Activated CD8-positive, alpha-beta memory T cell treated with anti-CD3 and anti-CD28 coated beads, Interleukin-2, amount 10 ng/mL, durations not matched to agents 7 days and 5 days (primary cell): ENCODE measurements around the gene SLC44A5. TPM values are rescaled to one million over a fixed set of nuclear protein-coding genes. Genes with fewer than 3 reads are reported as not detected.

Experiments
- ATAC-seq: fragments of 150-1000 bp; cut with Tn5 transposase; one replicate; pipeline ENCODE4 v1.10.0; 2021; ENCODE audit warnings: moderate library complexity
- CTCF ChIA-PET: fragments of 350-600 bp; sonication (Branson Sonifier 250); formaldehyde crosslinking; loops from one replicate; lab custom pipeline; 2021; ENCODE audit warnings: antibody characterized with exemption; lab: Charles Lee
- DNase-seq: peaks from one replicate; pipeline ENCODE4 v3.0.0-alpha.2; 2020
- H3K27ac Mint-ChIP-seq: one replicate; pipeline ENCODE4 v1.8.0; 2021; ENCODE audit warnings: mild to moderate bottlenecking, mixed read lengths
- H3K27me3 Mint-ChIP-seq: one replicate; pipeline ENCODE4 v1.8.0; 2021; ENCODE audit warnings: mixed read lengths
- H3K36me3 Mint-ChIP-seq: one replicate; pipeline ENCODE4 v1.8.0; 2021; ENCODE audit warnings: mild to moderate bottlenecking, mixed read lengths
- H3K4me1 Mint-ChIP-seq: one replicate; pipeline ENCODE4 v1.8.0; 2021; ENCODE audit warnings: mixed read lengths
- H3K4me3 Mint-ChIP-seq: one replicate; pipeline ENCODE4 v1.8.0; 2021; ENCODE audit warnings: mild to moderate bottlenecking, moderate library complexity, mixed read lengths
- H3K9me3 Mint-ChIP-seq: one replicate; pipeline ENCODE4 v1.8.0; 2022; ENCODE audit warnings: low read depth, mixed read lengths
- total RNA-seq, 2 experiments: library from RNA; stranded (reverse); gene quantifications; one replicate each; pipeline ENCODE4 v1.2.3, GENCODE V29; 2021

The SLC44A5 gene
- total RNA-seq, 2 experiments from 2014 or later, result 0.23 to 0.40 TPM

DNA sequence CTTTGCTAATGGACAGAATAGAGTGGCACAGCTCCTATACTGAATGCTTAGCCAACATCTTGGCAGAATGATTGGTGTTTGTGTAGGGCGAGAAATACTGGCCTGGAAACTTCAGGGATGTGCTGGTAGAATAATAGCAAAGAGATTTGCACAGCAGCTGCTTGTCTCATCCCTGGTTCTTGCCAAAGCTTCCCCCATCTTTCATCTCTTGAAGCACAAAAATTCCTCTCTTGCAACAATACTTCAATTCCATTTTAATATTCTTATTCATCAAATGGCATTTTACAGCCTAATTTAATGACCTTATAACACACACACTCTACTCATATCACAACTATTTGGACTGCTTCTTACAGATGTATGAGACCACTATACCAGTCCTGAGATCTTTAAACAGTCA, 439.0 kb downstream of the SLC44A5 start:
- CTCF ChIA-PET, result no interaction called here
- no peak overlapping the region for H3K27ac Mint-ChIP-seq

DNA sequence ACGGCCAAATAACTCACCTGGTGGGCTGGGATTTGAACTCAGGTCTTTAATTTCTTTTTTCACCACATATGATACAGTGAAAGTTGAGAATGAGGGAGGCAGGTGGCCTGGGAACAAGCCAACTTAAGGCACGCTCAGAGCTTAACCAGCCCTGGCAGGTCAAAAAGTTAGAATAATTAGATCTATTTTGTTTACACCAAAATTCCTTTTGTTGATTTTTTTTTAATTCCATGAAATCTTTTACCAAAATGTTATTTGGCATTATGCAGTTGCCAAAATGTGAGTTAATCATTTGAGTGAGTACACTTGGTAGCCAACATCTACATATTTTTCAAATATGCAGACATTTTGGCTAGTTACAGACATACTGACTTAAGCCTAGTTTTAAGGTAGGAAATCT, 439.9 kb downstream of the SLC44A5 start:
- Mint-ChIP-seq H3K9me3 (no peaks in the 10 kb centered on the region), H3K27ac (no peak overlapping the region), H3K4me3 (no peak overlapping the region), H3K27me3 (no peaks in the 10 kb centered on the region), H3K36me3 (no peaks in the 10 kb centered on the region), H3K4me1 (no peaks in the 10 kb centered on the region)
- CTCF ChIA-PET, result no interaction called here
- ATAC-seq, result no peak
- DNase-seq, result no peak

More for the DNA sequence above, 439.0 kb downstream of the SLC44A5 start:
- no peaks in the 10 kb centered on the region for H3K9me3 Mint-ChIP-seq
- H3K4me3 Mint-ChIP-seq, result no peak overlapping the region
- H3K27me3 Mint-ChIP-seq, result no peaks in the 10 kb centered on the region
- H3K36me3 Mint-ChIP-seq, result no peaks in the 10 kb centered on the region
- DNase-seq, result no peak
- no peaks in the 10 kb centered on the region for H3K4me1 Mint-ChIP-seq
- no peak for ATAC-seq

DNA sequence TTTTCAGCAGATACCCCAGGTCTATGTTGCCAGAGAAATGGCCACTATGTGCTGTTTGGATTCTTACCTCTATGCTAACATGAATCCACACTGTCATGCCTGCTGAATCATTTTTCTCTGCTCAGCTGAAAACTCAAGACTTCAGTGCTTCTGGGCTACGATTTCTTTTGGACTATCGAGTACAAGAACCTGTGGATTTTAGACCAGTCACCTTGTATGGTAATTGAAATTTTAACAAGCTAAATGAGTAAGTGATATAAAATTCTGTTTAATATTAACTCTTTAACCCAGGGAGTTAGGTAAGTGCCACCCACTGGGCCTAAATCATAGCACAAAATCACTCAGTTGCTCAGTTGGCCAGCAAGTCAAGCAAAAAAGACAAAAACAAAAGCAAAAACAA, 440.9 kb downstream of the SLC44A5 start:
- Mint-ChIP-seq H3K36me3 (no peaks in the 10 kb centered on the region), H3K27me3 (no peaks in the 10 kb centered on the region), H3K27ac (no peak overlapping the region), H3K4me3 (no peak overlapping the region), H3K9me3 (no peaks in the 10 kb centered on the region), H3K4me1 (no peaks in the 10 kb centered on the region)
- CTCF ChIA-PET, result no interaction called here
- DNase-seq, result no peak
- no peak for ATAC-seq

DNA sequence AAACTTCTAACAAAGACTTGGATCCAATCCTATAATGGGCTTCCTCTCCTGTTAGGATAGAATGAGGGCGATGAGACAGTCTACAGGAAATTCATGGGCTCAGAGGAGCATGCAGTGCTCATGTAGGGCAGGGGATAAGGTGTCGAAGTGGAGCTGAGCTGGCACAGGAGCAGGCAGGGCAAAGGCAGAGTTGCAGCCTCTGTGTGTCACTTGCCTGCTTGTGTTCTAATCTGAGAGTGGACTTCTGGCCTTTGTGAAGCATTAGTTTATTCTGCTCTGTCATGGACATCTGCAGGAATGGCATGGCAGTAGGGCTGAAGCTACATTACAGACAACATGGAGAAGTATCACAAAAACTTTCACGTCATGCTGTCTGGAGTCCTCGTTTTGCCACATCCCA, 444.1 kb downstream of the SLC44A5 start:
- no peak overlapping the region for H3K4me3 Mint-ChIP-seq
- no peak for DNase-seq
- CTCF ChIA-PET, result no interaction called here
- H3K27ac Mint-ChIP-seq, result no peak overlapping the region
- H3K9me3 Mint-ChIP-seq, result no peaks in the 10 kb centered on the region
- no peaks in the 10 kb centered on the region for H3K36me3 Mint-ChIP-seq
- no peak for ATAC-seq
- H3K27me3 Mint-ChIP-seq, result no peaks in the 10 kb centered on the region
- no peaks in the 10 kb centered on the region for H3K4me1 Mint-ChIP-seq

DNA sequence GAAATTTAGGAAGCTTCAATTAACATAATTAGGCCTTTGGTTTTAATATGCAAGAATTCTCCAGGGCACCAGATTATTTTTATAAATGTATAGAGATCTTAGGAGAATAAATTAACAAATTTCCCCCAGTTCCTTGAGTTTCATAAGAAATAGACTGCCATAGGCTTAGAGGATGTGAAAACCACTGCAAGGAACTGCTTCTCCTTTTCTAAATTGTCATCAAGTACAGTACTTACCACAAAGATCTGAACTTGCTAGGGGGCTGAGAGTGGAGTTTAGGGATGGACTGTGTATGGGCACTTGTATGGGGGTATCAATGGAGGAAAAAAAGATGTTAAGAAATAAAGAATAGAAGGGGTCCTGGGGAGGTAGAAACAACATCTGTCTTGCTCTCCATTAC, 445.6 kb downstream of the SLC44A5 start:
- ATAC-seq, result no peak

DNA sequence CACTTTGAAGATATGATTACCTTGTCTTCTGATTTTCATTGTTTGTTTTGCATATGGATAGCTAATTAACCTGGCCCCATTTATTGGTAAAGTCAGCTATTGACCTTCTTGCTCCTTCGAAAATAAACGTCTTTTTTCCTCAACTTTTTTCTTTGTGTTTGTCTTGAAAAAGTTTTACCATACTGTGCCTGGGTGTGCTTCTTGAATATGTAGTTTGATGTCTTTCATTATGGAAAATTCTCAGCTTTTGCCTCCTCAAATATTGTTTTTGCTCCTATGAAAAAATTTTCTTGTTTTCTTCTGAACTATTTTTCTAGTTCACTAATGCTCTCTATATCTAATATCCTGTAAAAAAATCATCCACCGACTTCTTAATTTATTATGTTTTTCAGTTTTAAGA, 451.8 kb downstream of the SLC44A5 start:
- Mint-ChIP-seq H3K4me3 (no peak overlapping the region), H3K27ac (no peak overlapping the region)
- CTCF ChIA-PET, result no interaction called here

More for the DNA sequence above, 445.6 kb downstream of the SLC44A5 start:
- Mint-ChIP-seq H3K4me3 (no peak overlapping the region), H3K27ac (no peak overlapping the region), H3K4me1 (no peaks in the 10 kb centered on the region), H3K27me3 (no peaks in the 10 kb centered on the region), H3K9me3 (no peaks in the 10 kb centered on the region), H3K36me3 (no peaks in the 10 kb centered on the region)
- DNase-seq, result no peak
- CTCF ChIA-PET, result no interaction called here

More for the DNA sequence above, 451.8 kb downstream of the SLC44A5 start:
- no peaks in the 10 kb centered on the region for H3K36me3 Mint-ChIP-seq
- ATAC-seq (no peak), DNase-seq (no peak)
- no peaks in the 10 kb centered on the region for H3K4me1 Mint-ChIP-seq
- H3K27me3 Mint-ChIP-seq, result no peaks in the 10 kb centered on the region
- H3K9me3 Mint-ChIP-seq, result no peaks in the 10 kb centered on the region

Other genes starting within 250 kb of the SLC44A5 start
- gene ACADM, start 113.6 kb upstream of the SLC44A5 start, total RNA-seq, result 10 to 100 TPM; 39.2 to 52.8 TPM
- 100 to 1,000 TPM in 1 of 2 experiments, 10 to 100 TPM in 1; 94.0 to 114 TPM for gene RABGGTB, start 175.1 kb upstream of the SLC44A5 start, total RNA-seq
- under 1 TPM; 0.38 to 0.47 TPM for gene MSH4, start 185.8 kb upstream of the SLC44A5 start, total RNA-seq